Spleen (tissue), 11 donors: ENCODE data around the gene BHLHE23. TPM values are rescaled to one million over a fixed set of nuclear protein-coding genes. Genes with fewer than 3 reads are reported as not detected.

ENCODE experiments used
- DNase-seq: peaks from one replicate; pipeline ENCODE4 v3.0.0-alpha.2; 2020
- H3K27ac ChIP-seq, 8 donors: fragments of 200-600 bp; sonication (generic) in 7 of 8; 1 replicate in 4 of 8; 2 replicates in 4 of 8; pipeline versions ENCODE4 v1.5.0 to v1.8.0; 2016 to 2021; ENCODE audit warnings: inconsistent platforms in 4 of 8, mild to moderate bottlenecking in 4 of 8, moderate library complexity in 1 of 8
- H3K27me3 ChIP-seq, 7 donors: fragments of 200-600 bp; sonication (generic) in 6 of 7; replicated peaks in 1 of 7; 1 replicate in 4 of 7; 2 replicates in 3 of 7; pipeline versions ENCODE4 v1.5.0 to v1.8.0; 2016 to 2021; ENCODE audit warnings: inconsistent platforms in 3 of 7, mild to moderate bottlenecking in 1 of 7
- H3K36me3 ChIP-seq, 6 donors: fragments of 200-600 bp; sonication (generic) in 5 of 6; 1 replicate in 4 of 6; 2 replicates in 2 of 6; pipeline versions ENCODE4 v1.5.0 to v1.8.0; 2016 to 2021; ENCODE audit warnings: inconsistent platforms in 2 of 6
- H3K4me1 ChIP-seq, 6 donors: fragments of 200-600 bp; sonication (generic) in 5 of 6; 1 replicate in 3 of 6; 2 replicates in 3 of 6; pipeline versions ENCODE4 v1.5.0 to v1.8.0; 2016 to 2021; ENCODE audit warnings: inconsistent platforms in 3 of 6
- H3K4me3 ChIP-seq, 8 donors: fragments of 200-600 bp; sonication (generic) in 7 of 8; 1 replicate in 4 of 8; 2 replicates in 4 of 8; pipeline versions ENCODE4 v1.5.0 to v1.8.0; 2016 to 2021; ENCODE audit warnings: inconsistent platforms in 4 of 8, mild to moderate bottlenecking in 4 of 8, moderate library complexity in 2 of 8
- H3K9me3 ChIP-seq, 8 donors: fragments of 200-600 bp; sonication (generic) in 7 of 8; 1 replicate in 4 of 8; 2 replicates in 4 of 8; pipeline versions ENCODE4 v1.5.0 to v1.8.0; 2016 to 2021; ENCODE audit warnings: inconsistent platforms in 4 of 8
- CTCF ChIP-seq, 11 experiments: fragments of 200-600 bp in 7 of 11; fragments of 450-650 bp in 4 of 11; sonication (generic) in 4 of 11; IDR thresholded peaks in 8 of 11; conservative IDR thresholded peaks in 3 of 11; 1 replicate in 7 of 11; 2 replicates in 4 of 11; pipeline versions ENCODE4 v1.4.0 to v1.8.0; 2016 to 2021; ENCODE audit warnings: antibody characterized with exemption in 11 of 11, inconsistent platforms in 4 of 11, mild to moderate bottlenecking in 1 of 11
- POLR2A ChIP-seq, 3 donors: fragments of 450-650 bp; IDR thresholded peaks; one replicate each; pipeline ENCODE4 v1.5.1; 2017; ENCODE audit warnings: antibody characterized with exemption in 3 of 3, mild to moderate bottlenecking in 1 of 3
- POLR2AphosphoS5 ChIP-seq, 3 donors: sonication (generic); formaldehyde crosslinking; IDR thresholded peaks; one replicate each; pipeline ENCODE4 v1.5.1; 2017; ENCODE audit warnings: antibody characterized with exemption in 3 of 3
- WGBS, 5 donors: extraction: QIAGEN DNeasy Blood & Tissue Kit in 3 of 5; methylation state at CpG; one replicate each; pipeline versions ENCODE4 v1.1.5 to v1.1.7; 2013 to 2018; 5-methylcytosine and 5-hydroxymethylcytosine counted together
- intact Hi-C: fragments of 100-400 bp; cut with DNase I; formaldehyde crosslinking; loops from one replicate; pipeline ENCODE4 v1.15.0; 2023; ENCODE audit warnings: low total_unique reads
- polyA plus RNA-seq, 3 donors: library from polyadenylated mRNA; stranded (reverse); fragments of 200-250 nt; gene quantifications; one replicate each; pipeline ENCODE4 v1.2.1, GENCODE V29; 2013
- total RNA-seq, 7 donors: library from RNA; depleted of rRNA in 3 of 7; stranded (reverse); fragments of >200 nt in 3 of 7; fragmentation: NEBNext Ultra II Directional in 4 of 7; extraction: Animal tissue kit (Norgen Biotek cat#: 25700) in 4 of 7; gene quantifications; one replicate each; pipeline versions ENCODE4 v1.1.0 to v1.2.1, GENCODE V29; 2016 to 2021
- donor health status: healthy with polysubstance abuse.
- donor health status: DM: no; HTN: no; CAD: no; lungs with moderate emphysema.
- donor health status: DM: no; HTN: no; CAD: no.
- donor health status: Bipolar disorder and iron deficiency.
- donor health status: healthy.
- donor health status: DM: no; HTN: no; CAD: no.
- donor health status: DM: yes; HTN: yes; CAD: no.

The BHLHE23 gene
- total and polyA plus RNA-seq, 10 donors: not detected

GRCh38 chr20:63017076-63017825 lies 10.5 kb upstream of the BHLHE23 start:
- Histone ChIP-seq H3K4me3 (no peak overlapping the region), H3K36me3 (no peaks in the 10 kb centered on the region), H3K9me3 (peaks cover 0 to 33% (median 21%) of the 10 kb centered on the region in 8 donors), H3K27ac (no peak overlapping the region), H3K27me3 (peaks cover 3 to 95% (median 55%) of the 10 kb centered on the region in 7 donors), H3K4me1 (no peaks in the 10 kb centered on the region)
- DNase-seq: no peak
- intact Hi-C loops: no loop called here
- TF ChIP-seq CTCF (IDR thresholded peaks at IDR 0.05 in 8 of 11, conservative IDR thresholded peaks at IDR 0.05 in 3 of 11) (no peak), POLR2A (IDR thresholded peaks at IDR 0.05) (no peak), POLR2AphosphoS5 (IDR thresholded peaks at IDR 0.05) (no peak)
- 76 to 93% (median 82%) methylated on average over 12 to 22 of the region's 22 CpGs for WGBS, 5 donors

GRCh38 chr20:63016514-63017075 lies 9.8 kb upstream of the BHLHE23 start:
- TF ChIP-seq CTCF (IDR thresholded peaks at IDR 0.05 in 8 of 11, conservative IDR thresholded peaks at IDR 0.05 in 3 of 11): no peak
- TF ChIP-seq POLR2AphosphoS5 (IDR thresholded peaks at IDR 0.05): no peak
- no peak for TF ChIP-seq POLR2A (IDR thresholded peaks at IDR 0.05)
- Histone ChIP-seq H3K9me3 (peaks cover 0 to 33% (median 21%) of the 10 kb centered on the region in 8 donors), H3K4me1 (no peaks in the 10 kb centered on the region), H3K27ac (no peak overlapping the region), H3K4me3 (no peak overlapping the region), H3K27me3 (peaks cover 3 to 95% (median 49%) of the 10 kb centered on the region in 7 donors), H3K36me3 (no peaks in the 10 kb centered on the region)
- peak; percentile 53 for DNase-seq
- WGBS, 5 donors: 65 to 85% (median 78%) methylated on average over 13 to 14 of the region's 14 CpGs
- intact Hi-C loops: no loop called here

GRCh38 chr20:63015662-63016361 lies 9.0 kb upstream of the BHLHE23 start:
- H3K27me3 ChIP-seq: peaks cover 3 to 95% (median 47%) of the 10 kb centered on the region in 7 donors
- DNase-seq: peak; percentile 51
- H3K36me3 ChIP-seq: no peaks in the 10 kb centered on the region
- no peaks in the 10 kb centered on the region for H3K4me1 ChIP-seq
- peaks cover 0 to 29% (median 20%) of the 10 kb centered on the region in 8 donors for H3K9me3 ChIP-seq
- no peak overlapping the region for H3K27ac ChIP-seq
- no peak overlapping the region for H3K4me3 ChIP-seq
- 64 to 75% (median 68%) methylated on average over 19 to 21 of the region's 22 CpGs for WGBS, 5 donors
- TF ChIP-seq CTCF (IDR thresholded peaks at IDR 0.05 in 8 of 11, conservative IDR thresholded peaks at IDR 0.05 in 3 of 11): no peak
- no peak for TF ChIP-seq POLR2AphosphoS5 (IDR thresholded peaks at IDR 0.05)
- no peak for TF ChIP-seq POLR2A (IDR thresholded peaks at IDR 0.05)
- intact Hi-C loops: no loop called here
